Left ventricle myocardium inferior (tissue), 1 donor: Measurements from ENCODE around the gene HSDL1. TPM values are rescaled to one million over a fixed set of nuclear protein-coding genes. Genes with fewer than 3 reads are reported as not detected.

Experiments used
- DNase-seq: peaks from one replicate; pipeline ENCODE4 v3.0.0-alpha.2; 2020
- H3K27ac ChIP-seq: fragments of 200-600 bp; replicated peaks from 2 replicates; pipeline ENCODE4 v1.8.0; 2021
- H3K27me3 ChIP-seq: fragments of 200-600 bp; 2 replicates; pipeline ENCODE4 v1.8.0; 2021; ENCODE audit warnings: low read depth
- H3K36me3 ChIP-seq: fragments of 200-600 bp; 2 replicates; pipeline ENCODE4 v1.8.0; 2021
- H3K4me1 ChIP-seq: fragments of 200-600 bp; 2 replicates; pipeline ENCODE4 v1.8.0; 2021
- H3K4me3 ChIP-seq: fragments of 200-600 bp; 2 replicates; pipeline ENCODE4 v1.8.0; 2021; ENCODE audit warnings: mild to moderate bottlenecking, moderate library complexity
- H3K9me3 ChIP-seq: fragments of 200-600 bp; replicated peaks from 2 replicates; pipeline ENCODE4 v1.8.0; 2021
- CTCF ChIP-seq: fragments of 200-600 bp; IDR thresholded peaks from 2 replicates; pipeline ENCODE4 v1.8.0; 2021; ENCODE audit warnings: antibody characterized with exemption, mild to moderate bottlenecking, borderline replicate concordance
- intact Hi-C: fragments of 100-400 bp; cut with micrococcal nuclease; formaldehyde crosslinking; loops from one replicate; pipeline ENCODE4 v1.11.0; 2022
- total RNA-seq: library from RNA; stranded (reverse); fragmentation: NEBNext Ultra II Directional; extraction: Animal tissue kit (Norgen Biotek cat#: 25700); gene quantifications from one replicate; pipeline ENCODE4 v1.2.1, GENCODE V29; 2021
- donor health status: DM: no; HTN: yes; CAD: no; lungs with severe emphysema.

The HSDL1 gene
- total RNA-seq, 1 donor from 2014 or later, result 23.8 TPM

GRCh38 chr16:84074721-84075120 lies 70.3 kb downstream of the HSDL1 start:
- Histone ChIP-seq H3K9me3 (no peaks in the 10 kb centered on the region), H3K27me3 (no peaks in the 10 kb centered on the region), H3K4me1 (peaks cover 52% of the 10 kb centered on the region), H3K36me3 (peaks cover 88% of the 10 kb centered on the region), H3K27ac (peak overlapping the region; percentile 92), H3K4me3 (no peak overlapping the region)
- peak; percentile 61 for DNase-seq
- TF ChIP-seq CTCF, result no peak
- intact Hi-C loops, result no loop called here

Other genes starting within 250 kb of the HSDL1 start
- 50.4 TPM for gene MLYCD, start 246.1 kb downstream of the HSDL1 start, total RNA-seq
- gene OSGIN1, start 191.9 kb downstream of the HSDL1 start, total RNA-seq, result 12.5 TPM
- 0.69 TPM for gene NECAB2, start 176.9 kb downstream of the HSDL1 start, total RNA-seq
- not detected for gene SLC38A8, start 102.4 kb downstream of the HSDL1 start, total RNA-seq
- gene MBTPS1, start 28.2 kb downstream of the HSDL1 start, total RNA-seq, result 72.5 TPM
- gene DNAAF1, start 131 bp upstream of the HSDL1 start, total RNA-seq, result 0.14 TPM
- 29.0 TPM for gene TAF1C, start 41.9 kb upstream of the HSDL1 start, total RNA-seq
- 0.52 TPM for gene ADAD2, start 46.0 kb upstream of the HSDL1 start, total RNA-seq
- not detected for gene KCNG4, start 94.8 kb upstream of the HSDL1 start, total RNA-seq
- gene WFDC1, start 149.7 kb upstream of the HSDL1 start, total RNA-seq, result 1.3 TPM
- not detected for gene ATP2C2, start 223.4 kb upstream of the HSDL1 start, total RNA-seq